Esophagus squamous epithelium (tissue), 4 donors: ENCODE measurements around the gene ZCCHC9.

Experiments used
- CTCF ChIP-seq, 6 experiments: fragments of 450-650 bp in 4 of 6; fragments of 200-600 bp in 2 of 6; sonication (generic) in 2 of 6; IDR thresholded peaks; one replicate each; pipeline ENCODE4 v1.5.1; 2016 to 2019; ENCODE audit warnings: antibody characterized with exemption in 6 of 6, mild to moderate bottlenecking in 4 of 6, moderate library complexity in 4 of 6
- POLR2A ChIP-seq, 4 donors: fragments of 450-650 bp; IDR thresholded peaks; one replicate each; pipeline ENCODE4 v1.6.1; 2017; ENCODE audit warnings: antibody characterized with exemption in 4 of 4, mild to moderate bottlenecking in 4 of 4, moderate library complexity in 3 of 4

GRCh38 chr5:81290146-81290545, 11.2 kb upstream of the ZCCHC9 start:
- TF ChIP-seq CTCF (IDR thresholded peaks at IDR 0.05) (no peak), POLR2A (IDR thresholded peaks at IDR 0.05) (no peak)
